Fibroblast of mammary gland (primary cell): ENCODE data around the gene NELFCD.
A peak's percentile ranks its signal among the peaks of the same experiment; 100 is the strongest.

Experiments
- DNase-seq: peaks from one replicate; pipeline ENCODE4 v3.0.0-alpha.2; 2010; ENCODE audit warnings: low read depth
- H3K4me3 ChIP-seq: 2 replicates; pipeline ENCODE4 v1.5.1; 2011; ENCODE audit warnings: low read depth, mild to moderate bottlenecking, low read length, moderate library complexity; ENCODE audit not compliant: control insufficient read depth
- TF ChIP-seq, protein P1 (sequence below): conservative IDR thresholded peaks from 2 replicates; pipeline ENCODE4 v1.5.1; 2011; ENCODE audit warnings: low read depth, low read length, inconsistent platforms; ENCODE audit not compliant: control insufficient read depth, insufficient read depth

Gene NELFCD

DNA sequence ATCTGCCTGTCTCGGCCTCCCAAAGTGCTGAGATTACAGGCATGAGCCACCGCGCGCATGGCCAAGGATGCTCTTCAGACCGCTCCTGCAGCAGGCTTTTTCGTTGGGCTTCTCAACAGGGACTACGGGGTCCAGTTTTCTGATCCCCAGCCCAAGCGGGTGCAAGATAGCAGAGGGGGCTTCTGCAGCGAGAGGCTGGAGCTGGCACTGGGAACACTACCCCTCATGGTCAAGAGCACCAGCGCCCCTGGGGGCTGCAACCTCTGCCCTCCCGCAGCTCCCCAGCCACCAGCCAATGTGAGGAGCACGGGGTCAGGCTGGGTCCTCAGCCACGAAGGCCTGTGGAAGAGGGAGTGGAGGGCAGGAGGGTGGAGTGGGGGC lies 20.0 kb downstream of the NELFCD start:
- DNase-seq: no peak
- no peak overlapping the region for H3K4me3 ChIP-seq
- TF ChIP-seq, protein P1, sequence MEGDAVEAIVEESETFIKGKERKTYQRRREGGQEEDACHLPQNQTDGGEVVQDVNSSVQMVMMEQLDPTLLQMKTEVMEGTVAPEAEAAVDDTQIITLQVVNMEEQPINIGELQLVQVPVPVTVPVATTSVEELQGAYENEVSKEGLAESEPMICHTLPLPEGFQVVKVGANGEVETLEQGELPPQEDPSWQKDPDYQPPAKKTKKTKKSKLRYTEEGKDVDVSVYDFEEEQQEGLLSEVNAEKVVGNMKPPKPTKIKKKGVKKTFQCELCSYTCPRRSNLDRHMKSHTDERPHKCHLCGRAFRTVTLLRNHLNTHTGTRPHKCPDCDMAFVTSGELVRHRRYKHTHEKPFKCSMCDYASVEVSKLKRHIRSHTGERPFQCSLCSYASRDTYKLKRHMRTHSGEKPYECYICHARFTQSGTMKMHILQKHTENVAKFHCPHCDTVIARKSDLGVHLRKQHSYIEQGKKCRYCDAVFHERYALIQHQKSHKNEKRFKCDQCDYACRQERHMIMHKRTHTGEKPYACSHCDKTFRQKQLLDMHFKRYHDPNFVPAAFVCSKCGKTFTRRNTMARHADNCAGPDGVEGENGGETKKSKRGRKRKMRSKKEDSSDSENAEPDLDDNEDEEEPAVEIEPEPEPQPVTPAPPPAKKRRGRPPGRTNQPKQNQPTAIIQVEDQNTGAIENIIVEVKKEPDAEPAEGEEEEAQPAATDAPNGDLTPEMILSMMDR: no peak

DNA sequence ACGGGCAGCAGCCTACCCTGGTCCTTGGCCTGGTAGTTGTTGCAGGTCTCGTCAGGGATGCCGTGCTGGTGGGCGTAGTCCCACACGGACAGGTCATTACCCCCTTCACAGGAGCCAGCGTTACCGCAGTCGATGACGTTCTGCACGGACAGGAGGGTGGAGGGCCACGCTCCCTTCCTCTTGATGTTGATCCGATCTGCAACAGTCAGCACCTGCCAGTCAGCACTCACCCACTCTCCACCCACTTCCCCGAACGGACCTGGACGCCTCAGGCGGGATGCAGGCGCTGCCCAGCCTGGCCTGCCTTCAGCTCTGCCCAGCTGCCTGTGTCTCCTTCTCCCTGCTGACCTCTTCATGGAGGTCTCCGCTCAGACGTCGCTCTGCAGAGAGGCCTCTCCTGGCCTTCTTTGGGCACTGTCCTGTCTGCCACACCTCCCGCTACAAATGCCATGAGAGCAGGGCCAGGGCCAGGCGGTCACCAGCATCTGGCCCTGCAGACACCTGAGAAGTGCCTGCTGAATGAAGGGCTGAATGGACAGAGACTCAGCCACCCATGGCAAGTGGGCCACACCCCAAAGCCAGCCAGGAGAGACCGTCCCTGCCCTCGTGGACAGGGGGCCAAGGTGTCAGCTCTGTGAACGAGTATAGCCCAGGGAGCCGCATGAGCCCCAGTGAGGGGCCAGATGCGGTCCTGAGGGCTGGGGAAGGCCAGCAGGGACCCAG lies 20.6 kb downstream of the NELFCD start:
- DNase-seq: no peak
- TF ChIP-seq, protein P1: no peak
- no peak overlapping the region for H3K4me3 ChIP-seq

DNA sequence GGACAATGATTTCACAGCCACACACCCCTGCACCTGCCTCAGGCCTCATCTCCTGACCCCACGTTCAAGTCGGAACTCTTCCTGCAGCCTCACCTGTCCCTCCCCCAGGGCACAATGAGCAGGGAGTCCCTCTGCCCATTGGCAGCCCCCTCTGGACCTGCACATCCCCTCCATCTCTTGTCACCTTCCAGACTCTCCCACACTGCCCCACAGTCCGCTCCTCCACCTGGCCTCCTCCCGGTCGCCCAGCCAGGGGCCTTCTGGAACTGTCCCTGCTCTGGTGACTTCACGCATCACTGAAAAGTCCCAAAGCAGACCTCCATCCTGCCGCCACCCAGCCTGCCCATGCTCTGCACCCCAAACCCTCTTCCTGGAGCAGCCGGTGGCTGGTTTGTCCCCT lies 21.3 kb downstream of the NELFCD start:
- no peak for DNase-seq
- TF ChIP-seq, protein P1: no peak

DNA sequence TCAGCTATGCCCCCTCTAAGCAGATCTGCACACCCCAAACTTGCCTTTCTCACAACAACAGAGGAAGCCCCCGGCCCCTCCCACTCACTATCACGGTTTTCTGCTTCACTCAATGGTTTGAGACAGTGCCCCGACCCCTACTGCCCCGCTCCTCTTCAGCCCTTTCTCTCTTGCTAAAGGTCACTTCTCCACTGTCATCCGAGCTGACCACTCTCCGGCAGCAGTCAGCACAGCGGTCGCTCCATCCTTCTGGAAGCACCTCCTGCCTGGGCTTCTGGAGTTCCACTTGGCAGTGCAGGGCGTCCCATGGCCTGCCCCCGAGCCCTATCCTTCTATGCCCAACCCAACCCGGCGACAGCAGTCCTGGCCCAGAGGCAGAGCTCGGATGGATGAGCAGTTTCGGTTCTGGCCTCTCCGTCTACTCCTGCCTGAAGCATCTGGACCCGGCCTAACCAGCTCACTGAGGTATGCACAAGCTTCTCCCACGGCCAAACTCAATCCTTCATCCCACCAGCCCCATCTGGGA lies 21.9 kb downstream of the NELFCD start:
- TF ChIP-seq, protein P1: no peak
- peak; percentile 26 for DNase-seq
- no peak overlapping the region for H3K4me3 ChIP-seq

More for the DNA sequence above, 21.3 kb downstream of the NELFCD start:
- H3K4me3 ChIP-seq: no peak overlapping the region

DNA sequence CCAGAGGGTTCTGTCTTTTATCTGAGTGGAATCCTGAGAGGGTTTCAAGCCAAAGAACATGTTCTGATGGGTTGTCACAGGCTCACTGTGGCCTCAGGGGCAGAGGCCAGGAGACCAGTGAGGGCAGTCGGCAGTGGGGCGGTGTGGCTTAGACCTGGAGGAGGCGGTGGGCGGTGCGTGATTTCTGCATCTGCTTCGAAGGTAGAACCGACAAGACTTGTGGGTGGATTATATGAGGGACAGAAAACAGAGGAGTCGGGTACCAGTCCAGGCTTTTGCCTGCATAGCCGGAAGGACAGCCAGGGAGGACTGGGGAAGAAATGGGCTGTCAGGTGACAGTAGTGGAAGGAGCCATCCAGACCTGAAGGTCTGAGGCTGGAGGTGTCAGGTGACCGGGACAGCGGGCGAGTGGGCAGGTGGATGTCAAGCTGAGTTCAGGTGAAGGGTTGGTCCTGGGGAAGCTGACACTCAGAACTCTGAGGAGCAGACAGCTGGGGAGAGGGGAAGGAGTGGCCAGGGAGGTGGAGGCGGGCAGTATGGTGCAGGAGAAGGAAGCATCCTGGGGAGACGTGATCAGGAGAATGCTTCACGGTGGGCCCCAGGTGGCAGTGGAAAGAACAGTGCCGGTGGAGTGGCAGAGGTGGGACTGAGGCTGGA lies 22.9 kb downstream of the NELFCD start:
- H3K4me3 ChIP-seq: no peak overlapping the region
- no peak for DNase-seq
- TF ChIP-seq, protein P1: no peak

DNA sequence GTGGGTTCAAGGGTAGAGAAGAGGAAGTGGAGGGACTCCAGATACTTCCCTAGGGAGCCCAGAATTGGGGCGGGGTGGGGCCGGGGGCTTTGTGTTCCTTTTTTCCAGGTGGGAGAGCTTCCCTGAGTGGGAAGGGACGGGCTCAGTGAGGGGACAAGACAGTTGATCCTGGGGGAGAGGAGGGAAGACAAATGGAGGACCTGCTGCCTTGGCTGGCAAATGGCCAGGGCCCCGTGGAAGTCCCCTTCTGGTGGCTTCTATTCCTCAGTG lies 23.4 kb downstream of the NELFCD start:
- no peak overlapping the region for H3K4me3 ChIP-seq
- DNase-seq: no peak
- TF ChIP-seq, protein P1: no peak
